ENCODE data around the gene AOAH.

- TF ChIP-seq CTCF (IDR thresholded peaks at IDR 0.05; ENCODE audit: borderline replicate concordance, extremely low read depth, low read length, poor library complexity, severe bottlenecking), result no peak
- no peak for TF ChIP-seq EZH2 (IDR thresholded peaks at IDR 0.05; ENCODE audit: borderline replicate concordance, low read depth, low read length, severe bottlenecking)
These were observed 38.1 kb upstream of the AOAH start for GRCh38 chr7:36762394-36762793.

Measured in DND-41 (cell line).